SJCRH30 (cell line): ENCODE measurements around the gene ZNF385C. TPM values are rescaled to one million over a fixed set of nuclear protein-coding genes. Genes with fewer than 3 reads are reported as not detected.

Source experiments
- DNase-seq, 2 experiments: peaks; one replicate each; pipeline ENCODE4 v3.0.0-alpha.2; 2015 to 2020
- H3K27ac ChIP-seq: fragments of 250-450 bp; sonication (Bioruptor Pico); 2 replicates; pipeline ENCODE4 v1.5.1; 2020; ENCODE audit warnings: mild to moderate bottlenecking, moderate library complexity
- H3K27me3 ChIP-seq: fragments of 250-450 bp; sonication (Bioruptor Pico); 2 replicates; pipeline ENCODE4 v1.5.1; 2020; ENCODE audit warnings: mild to moderate bottlenecking, moderate library complexity
- H3K36me3 ChIP-seq: fragments of 250-450 bp; sonication (Bioruptor Pico); 2 replicates; pipeline ENCODE4 v1.5.1; 2020; ENCODE audit warnings: mild to moderate bottlenecking, moderate library complexity
- H3K4me1 ChIP-seq: fragments of 250-450 bp; sonication (Bioruptor Pico); 2 replicates; pipeline ENCODE4 v1.5.1; 2020; ENCODE audit warnings: mild to moderate bottlenecking, moderate library complexity
- H3K4me3 ChIP-seq: fragments of 250-450 bp; sonication (Bioruptor Pico); 2 replicates; pipeline ENCODE4 v1.5.1; 2020; ENCODE audit warnings: mild to moderate bottlenecking, moderate library complexity
- H3K9me3 ChIP-seq: fragments of 250-450 bp; sonication (Bioruptor Pico); replicated peaks from 2 replicates; pipeline ENCODE4 v1.5.1; 2020; ENCODE audit warnings: mild to moderate bottlenecking, moderate library complexity
- total RNA-seq: library from RNA; depleted of rRNA; stranded (reverse); fragments of >200 nt; shearing (Covaris generic); gene quantifications from 2 replicates; pipeline ENCODE4 v1.2.3, GENCODE V29; 2014

ZNF385C gene
- total RNA-seq, 1 experiment from 2014 or later = 1.5 TPM

GRCh38 chr17:42117397-42118125, 19.3 kb upstream of the ZNF385C start:
- no peak for DNase-seq
- H3K4me1 ChIP-seq = peaks cover 8% of the 10 kb centered on the region; the same call in 1 of the 2 replicates
- H3K9me3 ChIP-seq = no peaks in the 10 kb centered on the region
- no peak overlapping the region for H3K27ac ChIP-seq
- H3K4me3 ChIP-seq = no peak overlapping the region
- H3K27me3 ChIP-seq = no peaks in the 10 kb centered on the region
- H3K36me3 ChIP-seq = peaks cover 11% of the 10 kb centered on the region

- H3K9me3 ChIP-seq = no peaks in the 10 kb centered on the region
- no peaks in the 10 kb centered on the region for H3K27me3 ChIP-seq
- no peak overlapping the region for H3K27ac ChIP-seq
- peaks cover 11% of the 10 kb centered on the region for H3K36me3 ChIP-seq
- H3K4me3 ChIP-seq = no peak overlapping the region
- peak; percentile 79 to 89 for DNase-seq
- peaks cover 8% of the 10 kb centered on the region; the same call in 1 of the 2 replicates for H3K4me1 ChIP-seq
Measured at GRCh38 chr17:42116705-42117396, 18.6 kb upstream of the ZNF385C start.

GRCh38 chr17:42114118-42114517, 15.8 kb upstream of the ZNF385C start:
- H3K4me1 ChIP-seq = no peaks in the 10 kb centered on the region
- H3K27me3 ChIP-seq = no peaks in the 10 kb centered on the region
- H3K36me3 ChIP-seq = peaks cover 11% of the 10 kb centered on the region
- no peak overlapping the region for H3K27ac ChIP-seq
- H3K9me3 ChIP-seq = no peaks in the 10 kb centered on the region
- DNase-seq = no peak
- no peak overlapping the region for H3K4me3 ChIP-seq

- Histone ChIP-seq H3K36me3 (peaks cover 11% of the 10 kb centered on the region), H3K27me3 (no peaks in the 10 kb centered on the region), H3K4me3 (no peak overlapping the region), H3K4me1 (no peaks in the 10 kb centered on the region), H3K9me3 (no peaks in the 10 kb centered on the region), H3K27ac (no peak overlapping the region)
- DNase-seq = no peak
Measured at GRCh38 chr17:42113293-42114069, 15.2 kb upstream of the ZNF385C start.

GRCh38 chr17:42112552-42113176, 14.4 kb upstream of the ZNF385C start, which contains the start of gene DHX58:
TSS of gene DHX58 (minus strand) at chr17:42112714. CDS start at chr17:42111892, 822 bp downstream.
- Histone ChIP-seq H3K4me1 (peaks cover 6% of the 10 kb centered on the region), H3K4me3 (no peak within 1 kb of the TSS), H3K9me3 (no peaks in the 10 kb centered on the region), H3K27me3 (no peaks in the 10 kb centered on the region), H3K36me3 (peaks cover 11% of the 10 kb centered on the region), H3K27ac (no peak within 1 kb of the TSS)
- DNase-seq = no peak

- Histone ChIP-seq H3K9me3 (no peaks in the 10 kb centered on the region), H3K4me1 (peaks cover 6% of the 10 kb centered on the region), H3K27me3 (no peaks in the 10 kb centered on the region), H3K36me3 (peaks cover 8% of the 10 kb centered on the region), H3K4me3 (no peak overlapping the region), H3K27ac (no peak overlapping the region)
- DNase-seq = no peak
Measured at GRCh38 chr17:42111871-42112551, 13.7 kb upstream of the ZNF385C start.

- no peak for DNase-seq
- Histone ChIP-seq H3K27ac (no peak overlapping the region), H3K9me3 (no peaks in the 10 kb centered on the region), H3K4me3 (no peak overlapping the region), H3K27me3 (no peaks in the 10 kb centered on the region), H3K4me1 (peaks cover 6% of the 10 kb centered on the region), H3K36me3 (peaks cover 6% of the 10 kb centered on the region)
Measured at GRCh38 chr17:42111265-42111636, 13.0 kb upstream of the ZNF385C start.

GRCh38 chr17:42110301-42111264, 12.3 kb upstream of the ZNF385C start:
- no peaks in the 10 kb centered on the region for H3K9me3 ChIP-seq
- no peaks in the 10 kb centered on the region for H3K27me3 ChIP-seq
- no peak overlapping the region for H3K27ac ChIP-seq
- H3K36me3 ChIP-seq = no peaks in the 10 kb centered on the region
- H3K4me1 ChIP-seq = peaks cover 6% of the 10 kb centered on the region
- H3K4me3 ChIP-seq = no peak overlapping the region
- DNase-seq = no peak

GRCh38 chr17:42109086-42109485, 10.8 kb upstream of the ZNF385C start:
- no peak for DNase-seq
- Histone ChIP-seq H3K4me3 (no peak overlapping the region), H3K27ac (no peak overlapping the region), H3K4me1 (peaks cover 6% of the 10 kb centered on the region), H3K36me3 (no peaks in the 10 kb centered on the region), H3K27me3 (no peaks in the 10 kb centered on the region), H3K9me3 (no peaks in the 10 kb centered on the region)

- peaks cover 6% of the 10 kb centered on the region for H3K4me1 ChIP-seq
- H3K36me3 ChIP-seq = no peaks in the 10 kb centered on the region
- no peaks in the 10 kb centered on the region for H3K9me3 ChIP-seq
- DNase-seq = peak; percentile 93 to 95
- no peak overlapping the region for H3K27ac ChIP-seq
- H3K27me3 ChIP-seq = no peaks in the 10 kb centered on the region
- no peak overlapping the region for H3K4me3 ChIP-seq
Measured at GRCh38 chr17:42107597-42108576, 9.6 kb upstream of the ZNF385C start.

- H3K27me3 ChIP-seq = no peaks in the 10 kb centered on the region
- H3K36me3 ChIP-seq = no peaks in the 10 kb centered on the region
- H3K4me3 ChIP-seq = no peak overlapping the region
- H3K4me1 ChIP-seq = peaks cover 7% of the 10 kb centered on the region
- no peaks in the 10 kb centered on the region for H3K9me3 ChIP-seq
- DNase-seq = no peak
- H3K27ac ChIP-seq = no peak overlapping the region
Measured at GRCh38 chr17:42107124-42107523, 8.9 kb upstream of the ZNF385C start.

- H3K9me3 ChIP-seq = no peaks in the 10 kb centered on the region
- no peaks in the 10 kb centered on the region for H3K27me3 ChIP-seq
Measured at GRCh38 chr17:42106009-42106408, 7.7 kb upstream of the ZNF385C start.

More at GRCh38 chr17:42106009-42106408, 7.7 kb upstream of the ZNF385C start:
- Histone ChIP-seq H3K27ac (no peak overlapping the region), H3K4me1 (peaks cover 12% of the 10 kb centered on the region), H3K4me3 (no peak overlapping the region), H3K36me3 (no peaks in the 10 kb centered on the region)
- DNase-seq = no peak
